Measurements from ENCODE around the gene LRRC55.

Gene LRRC55

DNA sequence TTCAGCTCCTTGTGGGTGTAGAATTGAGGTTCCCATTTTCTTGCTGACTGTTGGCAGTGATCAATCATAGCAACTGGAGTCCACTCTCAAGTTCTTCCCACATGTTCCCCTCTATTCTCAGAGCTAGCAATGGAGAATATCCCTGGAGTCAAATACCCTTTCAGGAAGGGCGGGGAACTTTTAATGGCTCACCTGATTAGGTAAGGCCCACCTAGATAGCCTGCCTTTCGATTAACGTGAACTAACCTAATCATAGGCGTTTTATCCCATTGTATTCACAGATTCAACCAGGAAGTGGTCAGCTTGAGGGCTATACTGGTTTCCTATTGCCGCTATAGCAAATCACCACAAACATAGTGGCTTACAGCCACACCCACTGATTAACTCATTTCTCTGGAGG lies 7.1 kb upstream of the LRRC55 start:
- Histone ChIP-seq H3K4me1 (no peaks in the 10 kb centered on the region), H3K4me3 (ENCODE audit: low read depth, low read length) (no peak overlapping the region), H3K36me3 (no peaks in the 10 kb centered on the region), H3K9me3 (no peaks in the 10 kb centered on the region), H3K27me3 (no peaks in the 10 kb centered on the region)
- TF ChIP-seq, protein P1, sequence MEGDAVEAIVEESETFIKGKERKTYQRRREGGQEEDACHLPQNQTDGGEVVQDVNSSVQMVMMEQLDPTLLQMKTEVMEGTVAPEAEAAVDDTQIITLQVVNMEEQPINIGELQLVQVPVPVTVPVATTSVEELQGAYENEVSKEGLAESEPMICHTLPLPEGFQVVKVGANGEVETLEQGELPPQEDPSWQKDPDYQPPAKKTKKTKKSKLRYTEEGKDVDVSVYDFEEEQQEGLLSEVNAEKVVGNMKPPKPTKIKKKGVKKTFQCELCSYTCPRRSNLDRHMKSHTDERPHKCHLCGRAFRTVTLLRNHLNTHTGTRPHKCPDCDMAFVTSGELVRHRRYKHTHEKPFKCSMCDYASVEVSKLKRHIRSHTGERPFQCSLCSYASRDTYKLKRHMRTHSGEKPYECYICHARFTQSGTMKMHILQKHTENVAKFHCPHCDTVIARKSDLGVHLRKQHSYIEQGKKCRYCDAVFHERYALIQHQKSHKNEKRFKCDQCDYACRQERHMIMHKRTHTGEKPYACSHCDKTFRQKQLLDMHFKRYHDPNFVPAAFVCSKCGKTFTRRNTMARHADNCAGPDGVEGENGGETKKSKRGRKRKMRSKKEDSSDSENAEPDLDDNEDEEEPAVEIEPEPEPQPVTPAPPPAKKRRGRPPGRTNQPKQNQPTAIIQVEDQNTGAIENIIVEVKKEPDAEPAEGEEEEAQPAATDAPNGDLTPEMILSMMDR (IDR thresholded peaks at IDR 0.05; ENCODE audit: low read depth, low read length) = no peak
- DNase-seq = no peak

DNA sequence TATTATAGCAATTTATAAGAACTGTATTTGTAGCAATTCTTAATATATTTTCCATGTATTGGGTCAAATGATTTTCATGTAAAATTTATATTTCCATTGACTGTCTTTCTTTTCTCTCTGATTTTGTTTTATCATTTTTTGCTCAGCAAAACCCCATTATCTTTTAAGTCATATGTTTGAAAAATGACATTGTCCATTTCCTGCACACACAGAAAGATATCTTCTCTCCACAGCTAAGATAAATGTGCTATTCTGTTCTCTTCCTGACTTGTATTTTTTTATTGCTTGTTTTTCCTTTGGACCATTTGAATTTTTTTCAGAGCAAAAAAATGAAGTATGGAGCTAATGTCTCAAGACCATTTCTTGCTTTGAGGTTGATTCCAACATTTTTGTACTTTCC lies 6.3 kb upstream of the LRRC55 start:
- Histone ChIP-seq H3K36me3 (no peaks in the 10 kb centered on the region), H3K9me3 (no peaks in the 10 kb centered on the region), H3K4me1 (no peaks in the 10 kb centered on the region), H3K4me3 (ENCODE audit: low read depth, low read length) (no peak overlapping the region), H3K27me3 (no peaks in the 10 kb centered on the region)
- no peak for DNase-seq
- TF ChIP-seq, protein P1 (IDR thresholded peaks at IDR 0.05; ENCODE audit: low read depth, low read length) = no peak

DNA sequence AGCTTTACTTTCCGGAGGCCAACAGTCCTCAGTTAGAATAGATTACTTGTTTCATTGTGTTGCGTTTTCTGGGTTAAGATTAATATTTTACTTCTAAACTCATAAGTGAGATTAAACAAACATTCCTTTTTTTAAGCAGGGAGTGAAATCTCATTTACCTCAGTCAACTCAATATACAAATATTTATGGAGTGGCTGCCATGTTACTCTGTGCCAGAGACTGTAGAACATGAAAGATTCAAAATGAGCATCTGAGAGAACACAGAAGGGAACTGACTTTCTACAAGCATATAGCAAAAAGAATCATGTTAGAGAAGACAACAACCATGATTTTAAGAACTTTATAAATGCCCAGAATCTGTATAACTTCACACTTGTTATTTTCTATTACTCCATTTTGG lies 3.4 kb upstream of the LRRC55 start:
- Histone ChIP-seq H3K9me3 (no peaks in the 10 kb centered on the region), H3K36me3 (no peaks in the 10 kb centered on the region), H3K4me3 (ENCODE audit: low read depth, low read length) (no peak overlapping the region), H3K27me3 (no peaks in the 10 kb centered on the region), H3K4me1 (no peaks in the 10 kb centered on the region)
- TF ChIP-seq, protein P1 (IDR thresholded peaks at IDR 0.05; ENCODE audit: low read depth, low read length) = no peak
- no peak for DNase-seq

DNA sequence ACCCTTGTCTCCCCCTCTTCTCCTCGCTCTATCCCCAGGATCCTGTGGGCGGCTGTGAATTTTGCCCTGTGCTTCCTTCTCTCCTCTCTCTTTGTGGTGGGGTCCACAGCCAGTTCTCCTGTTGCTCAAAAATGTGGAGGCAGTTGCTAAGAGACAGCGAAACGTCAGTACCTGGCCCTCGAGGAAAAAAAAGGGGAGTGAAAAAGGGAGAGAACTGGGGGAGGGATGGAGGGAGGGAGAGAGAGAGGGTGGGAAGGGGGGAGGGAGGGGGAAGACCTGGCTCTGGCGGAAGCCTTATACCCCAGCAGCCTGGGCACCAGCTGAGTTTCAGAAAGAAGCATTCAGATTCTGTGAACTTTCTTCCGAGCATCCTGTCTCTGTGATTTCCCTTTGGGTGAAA lies 2.1 kb upstream of the LRRC55 start:
- Histone ChIP-seq H3K27me3 (no peaks in the 10 kb centered on the region), H3K9me3 (no peaks in the 10 kb centered on the region), H3K4me1 (no peaks in the 10 kb centered on the region), H3K36me3 (no peaks in the 10 kb centered on the region), H3K4me3 (ENCODE audit: low read depth, low read length) (no peak overlapping the region)
- TF ChIP-seq, protein P1 (IDR thresholded peaks at IDR 0.05; ENCODE audit: low read depth, low read length) = no peak
- no peak for DNase-seq

DNA sequence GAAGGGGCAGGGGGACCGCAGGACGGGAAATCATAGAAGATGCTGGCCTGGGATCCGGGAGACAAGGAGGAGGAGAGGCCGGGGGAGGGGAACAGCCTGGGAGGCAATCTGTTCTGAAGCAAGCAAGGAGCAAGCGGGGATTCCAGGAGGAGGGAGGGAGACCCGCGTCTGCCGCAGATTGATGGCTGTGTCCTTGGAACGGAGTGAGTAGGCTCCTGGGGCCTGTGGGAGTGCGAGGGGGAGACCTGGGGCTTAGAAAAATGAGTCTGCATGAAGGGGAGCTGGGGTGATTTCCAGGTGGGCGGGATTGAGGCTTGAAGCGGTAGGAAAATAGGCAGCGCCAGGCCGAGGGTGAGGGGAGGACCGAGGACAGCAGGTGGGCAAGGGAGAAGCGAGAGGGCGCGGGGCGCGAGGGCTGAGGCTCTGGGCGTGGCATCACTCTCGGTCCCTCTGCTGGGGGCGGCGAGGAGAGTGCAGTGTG lies 1.6 kb upstream of the LRRC55 start:
- H3K36me3 ChIP-seq = no peaks in the 10 kb centered on the region
- no peak overlapping the region for H3K4me3 ChIP-seq (ENCODE audit: low read depth, low read length)
- no peak for DNase-seq
- no peaks in the 10 kb centered on the region for H3K4me1 ChIP-seq
- no peaks in the 10 kb centered on the region for H3K9me3 ChIP-seq
- TF ChIP-seq, protein P1 (IDR thresholded peaks at IDR 0.05; ENCODE audit: low read depth, low read length) = no peak
- no peaks in the 10 kb centered on the region for H3K27me3 ChIP-seq

DNA sequence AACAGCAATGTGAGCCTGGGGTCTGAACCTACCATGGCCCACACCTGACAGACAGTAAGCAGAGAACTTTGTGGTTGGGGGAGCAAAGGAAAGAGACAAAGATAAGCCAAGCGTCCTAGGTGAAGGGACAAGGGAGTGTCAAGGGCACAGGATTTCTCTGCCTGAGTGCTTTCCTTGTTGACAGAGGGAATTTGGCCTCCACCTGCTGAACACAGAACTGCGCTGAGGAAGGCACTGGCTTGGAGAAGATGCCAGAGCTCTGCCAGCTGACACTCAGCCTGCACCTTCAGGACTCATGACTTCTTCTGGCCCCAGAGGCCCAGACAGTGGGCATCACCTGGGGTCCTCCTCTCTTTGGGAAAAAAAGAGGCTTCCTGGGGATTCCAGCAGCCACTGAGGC lies 789 bp upstream of the LRRC55 start:
- no peaks in the 10 kb centered on the region for H3K9me3 ChIP-seq
- H3K4me3 ChIP-seq (ENCODE audit: low read depth, low read length) = no peak overlapping the region
- TF ChIP-seq, protein P1 (IDR thresholded peaks at IDR 0.05; ENCODE audit: low read depth, low read length) = no peak
- DNase-seq = no peak
- no peaks in the 10 kb centered on the region for H3K27me3 ChIP-seq
- H3K36me3 ChIP-seq = no peaks in the 10 kb centered on the region
- H3K4me1 ChIP-seq = no peaks in the 10 kb centered on the region
